BLaER1 (cell line): ENCODE results near the gene ATAD3C.
"Not testable (repeated sequence)": the region's sequence is repeated elsewhere in the genome, so short reads cannot be mapped to it uniquely, and the experiment has no call there.

Source experiments
- H3K27ac ChIP-seq: shearing (Covaris generic); formaldehyde crosslinking; 2 replicates; pipeline ENCODE4 v1.8.1; 2022
- H3K27me3 ChIP-seq: shearing (Covaris generic); formaldehyde crosslinking; 2 replicates; pipeline ENCODE4 v1.8.1; 2022
- H3K36me3 ChIP-seq: shearing (Covaris generic); formaldehyde crosslinking; 2 replicates; pipeline ENCODE4 v1.8.1; 2022
- H3K4me1 ChIP-seq: shearing (Covaris generic); formaldehyde crosslinking; 2 replicates; pipeline ENCODE4 v1.8.1; 2022
- H3K4me2 ChIP-seq: shearing (Covaris generic); formaldehyde crosslinking; 2 replicates; pipeline ENCODE4 v1.8.1; 2022
- H3K4me3 ChIP-seq: shearing (Covaris generic); formaldehyde crosslinking; 2 replicates; pipeline ENCODE4 v1.8.1; 2022
- H3K9ac ChIP-seq: shearing (Covaris generic); formaldehyde crosslinking; 2 replicates; pipeline ENCODE4 v1.8.1; 2022
- H3K9me3 ChIP-seq: shearing (Covaris generic); formaldehyde crosslinking; 2 replicates; pipeline ENCODE4 v1.8.1; 2022
- H4K20me1 ChIP-seq: shearing (Covaris generic); formaldehyde crosslinking; 2 replicates; pipeline ENCODE4 v1.8.1; 2022
- Cebpa-rat ChIP-seq: shearing (Covaris generic); IDR thresholded peaks from 2 replicates; pipeline ENCODE4 v1.8.1; 2022

The ATAD3C gene

DNA sequence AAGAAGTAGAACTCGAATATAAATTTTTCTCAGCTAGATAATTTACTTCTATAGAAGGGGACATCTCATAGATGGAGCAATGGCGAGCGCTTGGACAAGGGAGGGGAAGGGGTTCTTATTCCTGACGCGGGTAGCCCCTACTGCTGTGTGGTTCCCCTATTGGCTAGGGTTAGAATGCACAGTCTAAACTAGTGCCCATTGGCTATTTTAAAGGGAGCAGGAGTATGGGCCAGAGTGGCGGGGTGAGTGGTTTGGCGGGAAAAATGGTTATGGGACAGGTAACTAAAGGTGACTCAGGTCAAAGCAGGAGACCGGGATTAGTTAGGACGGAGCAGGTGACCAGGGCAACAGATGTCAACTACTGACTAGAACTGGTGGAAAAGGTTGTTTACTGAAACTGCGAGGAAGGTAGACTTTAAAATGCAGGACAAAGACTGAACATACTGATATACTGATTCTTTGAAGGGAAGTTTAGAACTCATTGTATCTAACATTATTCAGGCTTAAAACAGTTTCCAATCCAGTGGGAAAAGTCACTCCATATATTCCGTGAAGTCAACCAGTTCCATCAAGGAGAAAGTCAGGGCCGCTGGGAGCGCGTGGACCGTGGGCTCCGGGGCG, 61.5 kb downstream of the ATAD3C start:
- Histone ChIP-seq H4K20me1 (peaks cover 14% of the 10 kb centered on the region), H3K4me1 (peaks cover 50% of the 10 kb centered on the region), H3K4me3 (peak overlapping the region; percentile 88), H3K27me3 (no peaks in the 10 kb centered on the region), H3K9ac (peak overlapping the region; percentile 86), H3K9me3 (no peaks in the 10 kb centered on the region), H3K4me2 (peak overlapping the region; percentile 91), H3K27ac (peak overlapping the region; percentile 84), H3K36me3 (peaks cover 13% of the 10 kb centered on the region)
- TF ChIP-seq Cebpa-rat, result no peak

- Histone ChIP-seq H3K4me3 (peak within 1 kb of the TSS; percentile 88), H3K4me2 (peak within 1 kb of the TSS; percentile 91), H4K20me1 (peaks cover 14% of the 10 kb centered on the region), H3K27ac (peak within 1 kb of the TSS; percentile 84), H3K36me3 (peaks cover 20% of the 10 kb centered on the region), H3K9ac (peak within 1 kb of the TSS; percentile 86), H3K9me3 (no peaks in the 10 kb centered on the region), H3K4me1 (peaks cover 45% of the 10 kb centered on the region), H3K27me3 (no peaks in the 10 kb centered on the region)
- no peak for TF ChIP-seq Cebpa-rat
These were observed 62.2 kb downstream of the ATAD3C start, which contains the start of gene ATAD3A for GRCh38 chr1:1511533-1512285. TSS of gene ATAD3A (plus strand) at chr1:1512162. CDS start at chr1:1512269, 107 bp downstream.

DNA sequence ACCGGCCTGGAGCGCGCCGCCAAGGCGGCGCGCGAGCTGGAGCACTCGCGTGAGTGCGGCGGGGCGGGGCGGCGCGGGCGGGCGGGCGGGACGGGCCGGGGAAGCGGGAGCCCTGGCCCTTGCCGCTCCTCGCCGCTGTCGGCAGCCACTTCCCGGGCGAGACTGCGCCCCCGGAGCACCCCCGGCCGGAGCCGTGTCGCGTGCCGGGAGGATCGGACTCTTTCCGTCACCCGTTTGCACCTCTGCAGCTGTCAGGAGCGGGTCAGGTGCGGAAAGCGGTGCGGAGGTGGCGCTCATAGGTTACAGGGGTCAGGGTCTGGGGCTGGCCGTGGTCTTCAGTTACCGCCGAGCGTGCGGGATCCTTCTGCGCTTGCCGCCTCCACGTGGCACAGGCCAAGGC, 62.9 kb downstream of the ATAD3C start:
- Histone ChIP-seq H3K4me2 (peak overlapping the region; percentile 91; the same call in 1 of the 2 replicates), H3K4me1 (peaks cover 45% of the 10 kb centered on the region), H3K9ac (peak overlapping the region; percentile 86; the same call in 1 of the 2 replicates), H3K4me3 (peak overlapping the region; percentile 88), H4K20me1 (peaks cover 14% of the 10 kb centered on the region), H3K36me3 (peaks cover 24% of the 10 kb centered on the region)
- not testable (repeated sequence) for H3K9me3 ChIP-seq, H3K27ac ChIP-seq, H3K27me3 ChIP-seq

GRCh38 chr1:1513675-1514074, 64.2 kb downstream of the ATAD3C start:
- H3K9me3 ChIP-seq, H3K27me3 ChIP-seq, H3K9ac ChIP-seq, H3K27ac ChIP-seq: not testable (repeated sequence)
- Histone ChIP-seq H3K4me2 (peak overlapping the region; percentile 73), H4K20me1 (peaks cover 14% of the 10 kb centered on the region), H3K4me1 (peaks cover 45% of the 10 kb centered on the region), H3K36me3 (peaks cover 34% of the 10 kb centered on the region), H3K4me3 (0 out of 2 replicates have a peak overlapping the region, but pooled peaks have one; percentile 33)

DNA sequence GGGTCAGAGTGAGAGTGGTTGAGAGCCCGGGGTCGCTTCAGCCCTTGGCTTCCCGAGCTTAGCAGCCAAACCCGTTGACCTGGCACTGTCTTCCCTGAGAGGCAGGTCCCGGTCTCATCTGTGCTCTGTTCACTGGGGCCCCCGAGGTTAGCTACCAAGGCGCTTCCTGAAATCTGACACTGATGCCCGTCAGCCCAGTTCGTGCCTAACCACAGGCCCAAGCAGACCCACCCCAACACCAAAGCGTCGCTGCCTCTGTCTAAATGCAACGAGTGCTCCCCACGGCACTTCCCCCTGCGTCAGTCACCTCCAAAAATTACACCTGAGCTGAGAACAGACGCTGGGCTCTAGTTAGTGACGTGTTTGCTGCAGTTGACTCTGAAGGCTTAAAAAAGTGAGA, 64.9 kb downstream of the ATAD3C start:
- not testable (repeated sequence) for H3K4me3 ChIP-seq, H3K9me3 ChIP-seq, H3K27me3 ChIP-seq, H3K27ac ChIP-seq
- peaks cover 42% of the 10 kb centered on the region for H3K4me1 ChIP-seq
- H4K20me1 ChIP-seq, result peaks cover 14% of the 10 kb centered on the region
- H3K4me2 ChIP-seq, result peak overlapping the region; percentile 73
- peaks cover 36% of the 10 kb centered on the region for H3K36me3 ChIP-seq
- H3K9ac ChIP-seq, result 0 out of 2 replicates have a peak overlapping the region, but pooled peaks have one; percentile 55

DNA sequence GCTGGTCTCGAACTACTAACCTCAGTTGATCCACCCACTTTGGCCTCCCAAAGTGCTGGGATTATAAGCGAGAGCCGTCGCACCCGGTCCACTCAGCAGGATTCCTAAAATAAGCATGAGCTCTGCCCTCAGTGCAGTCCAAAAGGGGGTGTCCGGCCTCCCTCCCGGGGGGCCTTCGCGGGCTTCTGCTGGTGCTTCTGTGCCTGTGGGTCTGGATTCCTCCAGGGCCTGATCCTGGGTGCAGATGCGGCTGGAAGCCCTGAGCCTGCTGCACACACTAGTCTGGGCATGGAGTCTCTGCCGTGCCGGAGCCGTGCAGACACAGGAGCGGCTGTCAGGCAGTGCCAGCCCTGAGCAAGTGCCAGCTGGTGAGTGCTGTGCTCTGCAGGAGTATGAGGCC, 67.4 kb downstream of the ATAD3C start:
- not testable (repeated sequence) for H3K27me3 ChIP-seq, H3K27ac ChIP-seq

DNA sequence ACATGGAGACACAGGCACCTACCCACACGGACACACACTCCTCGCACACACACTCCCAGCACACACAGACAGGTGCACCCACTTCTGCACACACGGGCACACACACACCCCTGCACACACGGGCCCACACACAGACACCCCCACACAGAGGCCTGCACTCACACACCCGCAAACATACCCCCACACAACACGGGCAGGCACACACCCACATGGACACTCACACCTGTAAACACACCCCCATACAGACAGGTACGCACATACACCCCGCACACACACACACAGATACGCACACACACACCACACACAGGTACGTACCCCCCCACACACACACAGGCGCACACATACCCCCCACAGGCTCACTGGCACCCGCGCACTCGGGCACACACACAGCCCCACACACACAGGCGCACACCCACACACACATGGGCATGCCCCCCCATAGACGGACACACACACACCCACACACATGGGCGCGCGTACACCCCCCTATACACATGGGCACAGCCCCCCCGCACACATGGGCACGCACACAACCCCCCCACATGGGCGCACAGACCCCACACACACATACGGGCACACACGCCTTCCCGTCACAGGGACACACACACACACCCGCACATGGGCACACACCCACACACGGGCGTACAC, 68.6 kb downstream of the ATAD3C start:
- no peaks in the 10 kb centered on the region for H3K27me3 ChIP-seq
- no peak overlapping the region for H3K27ac ChIP-seq
- no peak overlapping the region for H3K4me2 ChIP-seq
- H4K20me1 ChIP-seq, result peaks cover 32% of the 10 kb centered on the region
- no peak for TF ChIP-seq Cebpa-rat
- peaks cover 41% of the 10 kb centered on the region for H3K4me1 ChIP-seq
- peaks cover 61% of the 10 kb centered on the region for H3K36me3 ChIP-seq
- no peaks in the 10 kb centered on the region for H3K9me3 ChIP-seq
- H3K9ac ChIP-seq, result no peak overlapping the region
- no peak overlapping the region for H3K4me3 ChIP-seq

More for the DNA sequence above, 67.4 kb downstream of the ATAD3C start:
- H3K4me2 ChIP-seq, H3K9me3 ChIP-seq, H3K9ac ChIP-seq, H3K4me3 ChIP-seq: not testable (repeated sequence)
- Histone ChIP-seq H4K20me1 (peaks cover 21% of the 10 kb centered on the region), H3K36me3 (peaks cover 60% of the 10 kb centered on the region), H3K4me1 (peaks cover 29% of the 10 kb centered on the region)

GRCh38 chr1:1518621-1519007, 69.1 kb downstream of the ATAD3C start:
- H3K27ac ChIP-seq, H3K27me3 ChIP-seq, H3K4me2 ChIP-seq, H3K4me3 ChIP-seq, H3K9me3 ChIP-seq, H3K9ac ChIP-seq: not testable (repeated sequence)
- Histone ChIP-seq H4K20me1 (peaks cover 38% of the 10 kb centered on the region), H3K4me1 (peaks cover 41% of the 10 kb centered on the region), H3K36me3 (peaks cover 63% of the 10 kb centered on the region)
